Body of pancreas (tissue), 4 donors: Measurements from ENCODE around the gene TAS1R3. TPM values are rescaled to one million over a fixed set of nuclear protein-coding genes. Genes with fewer than 3 reads are reported as not detected.

Experiments
- ATAC-seq: fragments of 150-250 bp; one replicate; pipeline ENCODE4 v1.9.1; 2016
- DNase-seq, 4 donors: peaks; one replicate each; pipeline ENCODE4 v3.0.0-alpha.2; 2019
- H3K27ac ChIP-seq, 4 donors: fragments of 200-600 bp; sonication (generic); 1 replicate in 3 of 4; 2 replicates in 1 of 4; pipeline versions ENCODE4 v1.5.1 to v1.6.1; 2016 to 2019; ENCODE audit warnings: mild to moderate bottlenecking in 1 of 4, mixed read lengths in 1 of 4, moderate library complexity in 1 of 4
- H3K27me3 ChIP-seq, 2 donors: fragments of 200-600 bp; sonication (generic); one replicate each; pipeline ENCODE4 v1.6.0; 2016; ENCODE audit warnings: mild to moderate bottlenecking in 1 of 2
- H3K36me3 ChIP-seq, 2 donors: fragments of 200-600 bp; sonication (generic); replicated peaks in 1 of 2; 2 replicates each; pipeline ENCODE4 v1.5.1; 2016; ENCODE audit warnings: low read depth in 2 of 2; ENCODE audit not compliant: insufficient read depth in 1 of 2
- H3K4me1 ChIP-seq: fragments of 200-600 bp; sonication (generic); one replicate; pipeline ENCODE4 v1.6.0; 2016
- H3K4me3 ChIP-seq, 2 donors: fragments of 200-600 bp; sonication (generic); 1 replicate in 1 of 2; 2 replicates in 1 of 2; pipeline ENCODE4 v1.5.1; 2016 to 2019
- H3K9me3 ChIP-seq, 3 donors: fragments of 200-600 bp; sonication (generic); 1 replicate in 2 of 3; 2 replicates in 1 of 3; pipeline ENCODE4 v1.5.1; 2016
- CTCF ChIP-seq, 7 experiments: fragments of 450-650 bp in 4 of 7; fragments of 200-600 bp in 3 of 7; sonication (generic) in 3 of 7; IDR thresholded peaks; one replicate each; pipeline ENCODE4 v1.5.1; 2016 to 2019; ENCODE audit warnings: antibody characterized with exemption in 7 of 7
- POLR2A ChIP-seq, 3 donors: fragments of 450-650 bp; IDR thresholded peaks; one replicate each; pipeline ENCODE4 v1.6.1; 2016; ENCODE audit warnings: antibody characterized with exemption in 3 of 3, mild to moderate bottlenecking in 2 of 3
- WGBS, 2 donors: methylation state at CpG; one replicate each; pipeline ENCODE4 v1.1.5; 2017; 5-methylcytosine and 5-hydroxymethylcytosine counted together
- intact Hi-C: fragments of 100-400 bp; cut with DNase I; formaldehyde crosslinking; loops from one replicate; pipeline ENCODE4 v1.15.1; 2023
- total RNA-seq, 2 donors: library from RNA; depleted of rRNA; stranded (reverse); fragments of >200 nt; gene quantifications; one replicate each; pipeline ENCODE4 v1.1.0, GENCODE V29; 2016

The TAS1R3 gene
- total RNA-seq, 2 donors from 2014 or later = 0.26 TPM; not detected in 1

GRCh38 chr1:1319646-1319941, 11.5 kb upstream of the TAS1R3 start:
- TF ChIP-seq POLR2A (IDR thresholded peaks at IDR 0.05) (no peak), CTCF (IDR thresholded peaks at IDR 0.05) (no peak)
- peaks cover 47% of the 10 kb centered on the region for H3K4me1 ChIP-seq
- peaks cover 0 to 3% of the 10 kb centered on the region in 2 donors for H3K36me3 ChIP-seq
- no peak overlapping the region for H3K4me3 ChIP-seq
- no peak for DNase-seq
- peak overlapping the region in 1 of 4 donors; percentile 0 for H3K27ac ChIP-seq
- H3K9me3 ChIP-seq = no peaks in the 10 kb centered on the region
- intact Hi-C loops = no loop called here
- ATAC-seq = no peak
- no peaks in the 10 kb centered on the region for H3K27me3 ChIP-seq
- WGBS, 2 donors = 92 to 93% methylated on average over 13 of the region's 13 CpGs

GRCh38 chr1:1320666-1321448, 10.2 kb upstream of the TAS1R3 start:
- Histone ChIP-seq H3K4me1 (peaks cover 57% of the 10 kb centered on the region), H3K27me3 (no peaks in the 10 kb centered on the region), H3K27ac (peak overlapping the region in 1 of 4 donors; percentile 2), H3K36me3 (no peaks in the 10 kb centered on the region), H3K9me3 (no peaks in the 10 kb centered on the region), H3K4me3 (no peak overlapping the region)
- intact Hi-C loops = no loop called here
- no peak for DNase-seq
- TF ChIP-seq POLR2A (IDR thresholded peaks at IDR 0.05) (no peak), CTCF (IDR thresholded peaks at IDR 0.05) (no peak)
- ATAC-seq = no peak
- WGBS, 2 donors = 87% methylated on average over 16 of the region's 23 CpGs; no CpG with 5 or more reads in 1 of the 2 donors

- Histone ChIP-seq H3K27ac (peak overlapping the region in 1 of 4 donors; percentile 2), H3K4me1 (peaks cover 64% of the 10 kb centered on the region)
- DNase-seq = no peak
Observed at GRCh38 chr1:1321477-1321876, 9.6 kb upstream of the TAS1R3 start.

GRCh38 chr1:1322418-1322817, 8.7 kb upstream of the TAS1R3 start:
- intact Hi-C loops = no loop called here
- Histone ChIP-seq H3K36me3 (peaks cover 0 to 1% of the 10 kb centered on the region in 2 donors), H3K9me3 (no peaks in the 10 kb centered on the region), H3K27me3 (no peaks in the 10 kb centered on the region), H3K27ac (no peak overlapping the region), H3K4me1 (peaks cover 67% of the 10 kb centered on the region), H3K4me3 (no peak overlapping the region)
- 65 to 88% methylated on average over 8 to 13 of the region's 14 CpGs for WGBS, 2 donors
- no peak for DNase-seq
- no peak for TF ChIP-seq CTCF (IDR thresholded peaks at IDR 0.05)
- no peak for TF ChIP-seq POLR2A (IDR thresholded peaks at IDR 0.05)
- no peak for ATAC-seq

More at GRCh38 chr1:1321477-1321876, 9.6 kb upstream of the TAS1R3 start:
- Histone ChIP-seq H3K4me3 (no peak overlapping the region), H3K36me3 (no peaks in the 10 kb centered on the region), H3K27me3 (no peaks in the 10 kb centered on the region), H3K9me3 (no peaks in the 10 kb centered on the region)
- no peak for ATAC-seq
- WGBS, 2 donors = 86% methylated on average over 8 of the region's 8 CpGs; no CpG with 5 or more reads in 1 of the 2 donors
- TF ChIP-seq CTCF (IDR thresholded peaks at IDR 0.05) = no peak
- no peak for TF ChIP-seq POLR2A (IDR thresholded peaks at IDR 0.05)
- intact Hi-C loops = no loop called here

GRCh38 chr1:1322952-1323351, 8.1 kb upstream of the TAS1R3 start:
- DNase-seq = no peak
- WGBS, 2 donors = 76 to 82% methylated on average over 7 to 9 of the region's 10 CpGs
- Histone ChIP-seq H3K27ac (no peak overlapping the region), H3K27me3 (no peaks in the 10 kb centered on the region), H3K36me3 (peaks cover 3% of the 10 kb centered on the region in 2 donors), H3K9me3 (no peaks in the 10 kb centered on the region), H3K4me3 (no peak overlapping the region), H3K4me1 (peaks cover 61% of the 10 kb centered on the region)
- no peak for TF ChIP-seq CTCF (IDR thresholded peaks at IDR 0.05)
- TF ChIP-seq POLR2A (IDR thresholded peaks at IDR 0.05) = no peak
- intact Hi-C loops = no loop called here
- no peak for ATAC-seq
